ENCODE results near the gene LMO1.

LMO1 gene

DNA sequence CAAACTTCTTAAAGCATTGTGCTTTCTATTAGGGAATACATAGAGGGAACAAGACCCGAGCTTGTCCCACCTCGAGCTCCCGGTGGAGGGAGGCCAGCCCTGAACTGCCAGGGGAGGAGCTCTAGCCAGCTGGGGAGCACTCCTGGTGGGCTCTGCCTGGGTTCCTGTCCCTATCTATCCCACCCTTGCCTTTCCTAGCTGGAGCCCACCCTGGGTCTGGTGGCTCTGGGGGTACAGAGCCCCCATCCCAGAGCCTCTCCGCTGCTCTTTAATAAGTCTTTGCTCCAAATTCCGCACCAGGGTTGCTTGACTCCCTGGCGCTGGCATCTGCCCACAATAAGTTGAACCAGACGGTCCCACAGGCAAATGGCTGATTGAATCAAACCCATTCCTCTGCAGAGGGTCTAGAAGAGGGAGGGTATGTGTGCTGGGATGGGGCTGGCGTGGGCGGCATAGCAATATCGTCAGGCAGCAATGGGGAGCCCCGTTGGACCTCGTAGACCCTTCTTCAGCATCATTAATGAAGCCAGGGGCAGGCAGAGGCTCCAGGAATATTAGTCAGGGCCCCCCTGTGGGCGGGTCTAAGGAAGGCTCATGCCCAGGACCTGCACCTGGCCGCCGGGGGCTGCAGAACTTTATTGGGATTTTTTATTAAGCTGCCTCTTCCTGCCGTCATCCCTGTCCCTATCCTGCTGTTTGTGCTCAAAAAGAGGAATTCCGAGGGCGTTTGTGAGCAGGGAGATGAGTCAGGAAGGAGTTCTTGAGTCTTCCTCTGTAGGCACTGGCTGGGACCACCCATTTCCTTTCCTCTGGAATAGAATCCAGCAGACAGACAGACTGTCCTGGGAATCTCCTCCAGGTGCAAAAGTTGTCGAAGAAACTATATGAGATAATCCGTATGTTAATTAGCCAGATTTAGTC is 56.3 kb downstream of the LMO1 start:
- no peak for DNase-seq (ENCODE audit: low spot score)

DNA sequence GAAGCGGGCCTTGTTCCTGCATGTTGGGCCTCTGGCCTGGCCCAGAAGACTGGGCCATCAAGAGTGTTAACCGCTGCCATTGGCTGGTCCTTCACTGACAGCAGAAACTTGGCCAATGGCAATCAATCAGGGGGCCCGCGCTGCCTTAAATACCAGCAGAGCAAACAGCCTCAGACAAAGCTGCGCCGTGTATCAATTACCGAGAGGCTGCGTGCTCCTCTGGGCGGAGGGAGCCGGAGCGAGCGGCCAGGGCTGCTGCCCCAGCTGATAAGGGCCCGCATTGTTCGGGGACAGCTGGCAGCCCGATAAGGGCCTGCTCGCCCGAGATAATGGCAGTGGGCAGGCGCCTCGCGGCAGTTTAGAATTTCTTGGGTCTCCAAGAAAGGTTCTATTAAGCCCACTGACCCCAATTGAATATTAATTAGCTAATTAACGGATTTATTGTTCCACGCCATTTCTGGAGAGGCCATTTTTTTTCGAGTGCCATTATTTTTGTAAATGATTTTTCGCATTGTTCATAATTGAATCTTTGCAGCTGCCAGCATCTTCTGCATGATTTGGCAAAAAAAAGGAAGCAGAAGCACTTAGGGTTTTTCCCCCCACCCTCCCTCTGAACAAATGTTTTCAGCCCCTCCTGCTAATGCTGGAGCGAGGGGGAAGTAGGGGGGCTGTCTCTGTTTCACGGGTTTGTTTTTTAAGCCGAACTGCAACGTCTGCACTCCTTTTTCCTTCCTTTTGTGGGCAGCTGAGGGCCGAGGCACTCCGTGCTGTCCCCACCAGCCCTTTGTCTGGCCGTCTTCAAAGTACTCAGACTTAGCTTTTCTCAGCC is 57.2 kb downstream of the LMO1 start:
- no peak for DNase-seq (ENCODE audit: low spot score)

More for the DNA sequence above, 56.3 kb downstream of the LMO1 start:
- no peak for FAIRE-seq

DNA sequence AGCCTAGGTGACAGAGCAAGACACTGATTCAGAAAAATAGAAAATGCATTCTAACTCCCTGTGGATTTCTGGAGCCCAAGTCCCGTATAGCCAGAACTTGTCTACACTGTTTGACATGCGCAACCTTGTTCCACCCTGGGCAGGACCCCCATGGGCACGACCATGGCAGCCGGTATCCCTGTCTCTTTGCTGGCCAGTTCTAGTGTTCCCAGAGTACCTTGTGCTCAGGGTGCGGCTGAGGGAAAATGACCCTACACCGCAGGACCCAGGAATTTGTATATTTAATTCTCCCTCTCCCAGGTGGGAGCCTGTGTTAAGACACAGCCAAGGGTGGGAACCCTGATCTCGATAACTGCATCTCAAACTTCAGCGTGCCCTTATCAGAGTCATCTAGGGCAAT is 58.1 kb downstream of the LMO1 start:
- FAIRE-seq = no peak
- no peak for DNase-seq (ENCODE audit: low spot score)

More for the DNA sequence above, 57.2 kb downstream of the LMO1 start:
- no peak for FAIRE-seq

DNA sequence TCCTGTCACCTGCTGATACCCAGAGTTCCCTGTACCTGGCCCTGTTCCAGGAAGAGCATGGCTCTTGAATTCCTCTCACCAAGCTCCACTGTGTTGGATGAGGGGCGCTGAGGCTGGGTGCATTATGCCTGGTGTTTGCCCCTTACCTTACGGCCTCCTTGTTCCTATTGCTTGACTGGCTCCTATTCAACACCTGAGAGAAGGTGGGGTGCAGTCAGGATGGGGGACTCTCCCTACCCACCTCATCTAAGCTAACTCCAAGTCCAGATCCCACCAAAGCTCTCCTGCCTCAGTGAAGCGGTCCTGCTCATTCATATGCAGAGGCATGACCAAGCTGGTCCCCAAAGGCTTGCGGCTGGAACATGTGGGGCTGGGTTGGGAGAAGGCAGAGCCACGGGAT is 59.1 kb downstream of the LMO1 start:
- FAIRE-seq (no peak), DNase-seq (ENCODE audit: low spot score) (no peak)

DNA sequence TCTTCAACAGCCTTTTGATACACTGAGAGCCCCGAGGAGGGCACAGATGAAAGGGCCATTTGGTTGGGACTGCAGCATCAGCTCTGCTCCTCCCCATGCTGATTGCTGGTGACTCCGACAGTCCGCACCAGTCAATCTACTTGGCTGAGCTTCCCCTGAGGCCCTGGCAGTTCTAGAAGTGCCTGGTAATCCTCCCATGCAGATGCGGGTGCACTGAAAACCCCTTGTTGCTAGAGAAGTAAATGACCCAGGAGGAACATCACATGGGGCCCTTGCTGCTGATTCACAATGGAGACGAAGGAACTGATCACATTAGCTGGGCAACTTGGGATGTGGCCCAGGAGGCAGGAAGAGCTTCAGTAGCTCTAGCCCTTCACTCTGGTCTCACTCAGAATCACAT is 59.7 kb downstream of the LMO1 start:
- no peak for FAIRE-seq
- no peak for DNase-seq (ENCODE audit: low spot score)

DNA sequence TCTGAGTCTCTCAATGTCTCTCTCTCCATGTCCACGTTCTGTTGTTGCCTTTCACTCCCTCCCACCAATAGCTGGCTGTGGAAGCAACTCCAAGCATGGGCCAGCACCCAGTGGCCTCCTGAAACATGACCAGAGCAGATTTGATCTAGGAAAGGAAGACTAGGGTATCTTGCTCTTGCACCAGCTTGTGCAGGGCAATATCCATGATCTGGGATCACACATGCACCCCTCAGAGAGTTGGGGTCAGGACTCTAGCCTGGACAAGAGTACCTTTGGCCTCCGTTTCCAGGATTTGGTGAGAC is 60.3 kb downstream of the LMO1 start:
- FAIRE-seq (no peak), DNase-seq (ENCODE audit: low spot score) (no peak)

GRCh38 chr11:8202516-8203413 is 60.9 kb downstream of the LMO1 start:
- FAIRE-seq (no peak), DNase-seq (ENCODE audit: low spot score) (no peak)

- FAIRE-seq (no peak), DNase-seq (ENCODE audit: low spot score) (no peak)
Measured at GRCh38 chr11:8201644-8202365, 61.9 kb downstream of the LMO1 start.

DNA sequence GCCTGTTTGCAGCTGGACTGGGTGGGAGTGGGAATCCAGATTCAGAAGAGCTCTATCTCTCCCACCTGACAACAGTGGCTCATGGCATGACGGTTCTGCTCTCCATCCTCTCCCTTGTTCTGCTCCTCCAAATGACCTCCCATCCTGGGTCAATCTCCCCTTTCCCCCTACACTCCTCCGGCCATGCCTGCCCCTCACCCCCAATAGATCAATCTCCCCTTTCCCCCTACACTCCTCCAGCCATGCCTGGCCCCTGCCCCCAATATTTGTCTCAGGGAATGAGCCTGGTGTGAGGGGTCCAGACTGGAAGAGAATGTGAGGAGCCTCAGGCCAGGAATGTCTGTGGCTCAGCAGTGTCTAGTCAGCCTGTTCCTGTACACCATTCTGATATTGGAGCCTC is 64.0 kb downstream of the LMO1 start:
- FAIRE-seq (no peak), DNase-seq (ENCODE audit: low spot score) (no peak)

GRCh38 chr11:8196749-8197148 is 66.9 kb downstream of the LMO1 start:
- FAIRE-seq = no peak
- no peak for DNase-seq (ENCODE audit: low spot score)

DNA sequence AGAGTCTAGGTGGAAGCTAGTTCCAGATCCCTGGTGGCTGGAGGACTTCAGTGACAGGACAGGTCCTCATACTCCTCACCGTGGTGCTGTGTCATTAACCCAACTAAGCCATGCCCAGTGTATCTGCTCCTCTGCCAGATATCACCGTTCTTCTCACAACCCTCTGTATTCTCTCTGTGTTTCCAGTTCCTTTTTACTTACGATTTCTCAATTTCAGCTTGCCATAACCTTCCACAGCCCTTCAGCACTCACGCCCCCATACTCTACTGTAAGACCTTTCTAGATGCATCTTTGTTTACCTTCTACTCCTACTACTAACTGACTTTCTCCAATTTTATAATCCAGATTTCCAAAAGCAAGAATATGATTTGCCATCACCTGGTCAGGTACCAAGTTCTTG is 68.7 kb downstream of the LMO1 start:
- FAIRE-seq (no peak), DNase-seq (ENCODE audit: low spot score) (no peak)

- no peak for FAIRE-seq
- no peak for DNase-seq (ENCODE audit: low spot score)
Measured at GRCh38 chr11:8192896-8193209, 70.8 kb downstream of the LMO1 start.

DNA sequence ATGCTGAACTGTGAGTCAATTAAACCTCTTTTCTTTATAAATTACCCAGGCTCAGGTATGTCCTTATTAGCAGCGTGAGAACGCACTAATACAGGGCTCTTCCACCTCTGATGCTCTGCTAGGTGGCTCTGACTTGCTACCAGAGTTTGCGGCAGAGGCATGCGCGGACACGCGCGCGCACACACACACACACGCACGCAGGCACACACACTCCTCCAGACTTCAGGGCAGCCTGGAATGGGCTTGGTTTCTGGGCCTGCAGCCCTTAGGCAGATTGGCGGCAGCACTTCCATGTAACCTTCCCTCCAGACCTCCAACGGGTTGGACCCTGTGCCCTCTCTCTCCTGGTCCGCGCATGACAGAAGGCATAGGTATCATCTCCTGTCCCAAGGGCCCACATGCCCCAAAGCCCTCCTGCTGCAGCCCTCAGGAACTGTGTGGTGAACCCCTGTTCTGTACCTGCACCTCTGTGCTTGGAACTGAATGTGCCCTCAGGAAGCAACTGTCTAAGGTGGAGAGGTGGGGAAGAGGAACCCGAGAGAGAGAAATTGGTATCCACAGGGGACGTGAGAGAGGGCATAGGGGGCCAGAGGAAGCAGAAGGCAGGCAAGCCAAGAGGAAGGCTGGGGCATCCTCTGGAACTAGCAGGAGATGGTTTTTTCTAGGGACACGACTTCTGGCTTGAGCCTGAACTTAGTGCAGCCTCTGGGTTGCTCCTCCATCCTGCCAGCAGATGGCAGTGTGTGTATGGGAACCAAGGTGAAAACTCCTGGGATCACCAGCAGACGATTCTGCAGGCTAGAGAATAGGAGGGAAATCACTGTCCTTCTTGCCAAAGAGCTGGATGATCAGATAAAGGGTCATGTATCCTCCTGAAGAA is 71.4 kb downstream of the LMO1 start:
- FAIRE-seq (no peak), DNase-seq (ENCODE audit: low spot score) (peak; percentile 14)

DNA sequence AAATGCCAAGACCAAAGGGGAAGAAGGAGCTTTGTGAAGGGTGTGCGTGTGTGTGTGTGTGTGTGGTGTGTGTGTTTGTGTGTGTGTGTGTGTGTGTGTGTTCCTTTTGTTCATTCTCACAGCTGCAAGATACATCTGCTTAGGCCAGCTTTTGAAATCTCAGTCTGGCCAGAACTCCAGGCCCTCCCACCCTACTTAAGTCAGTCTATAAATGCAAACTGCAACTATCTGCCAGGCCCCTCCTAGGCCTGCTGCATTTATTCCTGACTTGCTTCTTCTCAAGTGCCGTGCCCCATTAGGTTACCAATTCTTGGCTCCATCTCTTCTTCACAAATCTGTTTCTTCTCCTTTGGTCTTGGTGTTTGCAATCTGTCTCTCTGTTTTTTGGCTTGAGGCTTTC is 73.2 kb downstream of the LMO1 start:
- FAIRE-seq = no peak
- no peak for DNase-seq (ENCODE audit: low spot score)

GRCh38 chr11:8186429-8186828 is 77.2 kb downstream of the LMO1 start:
- no peak for DNase-seq (ENCODE audit: low spot score)
- FAIRE-seq = no peak

DNA sequence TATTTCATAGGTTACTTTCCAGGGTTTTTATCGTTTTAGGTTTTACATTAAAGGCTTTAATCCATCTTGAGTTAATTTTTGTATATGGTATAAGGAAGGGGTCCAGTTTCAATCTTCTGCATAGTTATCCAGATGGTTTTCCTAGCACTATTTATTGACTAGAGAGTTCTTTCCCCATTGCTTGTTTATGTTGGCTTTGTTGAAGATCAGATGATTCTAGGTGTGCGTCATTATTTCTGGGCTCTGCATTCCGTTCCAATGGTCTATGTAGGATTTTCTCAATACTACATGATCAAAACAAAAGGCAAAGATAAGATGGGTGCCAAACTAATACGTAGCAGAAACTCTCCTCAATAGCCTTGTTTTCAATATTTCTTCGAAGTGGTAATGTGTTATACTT is 80.6 kb downstream of the LMO1 start:
- FAIRE-seq (no peak), DNase-seq (ENCODE audit: low spot score) (no peak)

DNA sequence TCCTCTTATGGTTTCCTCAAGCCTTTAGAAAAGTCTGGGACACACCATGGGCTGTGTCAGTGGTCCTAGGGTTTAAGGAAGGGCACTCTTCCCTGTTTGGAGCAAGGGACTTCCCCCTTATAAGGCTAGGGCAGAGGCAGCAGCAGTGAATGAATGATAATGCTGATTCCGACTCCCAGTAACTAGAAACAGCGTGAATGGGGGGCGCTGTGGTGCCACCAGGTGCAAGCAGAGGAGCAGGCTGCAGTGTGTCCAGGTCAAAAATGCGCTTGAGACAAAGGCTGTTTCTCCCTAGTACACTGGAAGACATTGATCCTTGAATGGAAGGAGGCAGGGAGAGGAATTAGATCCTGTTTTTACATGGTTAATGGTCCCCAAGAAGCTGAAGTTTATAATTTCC is 83.2 kb downstream of the LMO1 start:
- no peak for FAIRE-seq
- DNase-seq (ENCODE audit: low spot score) = no peak

- FAIRE-seq = no peak
- no peak for DNase-seq (ENCODE audit: low spot score)
Measured at GRCh38 chr11:8178297-8178696, 85.4 kb downstream of the LMO1 start.

DNA sequence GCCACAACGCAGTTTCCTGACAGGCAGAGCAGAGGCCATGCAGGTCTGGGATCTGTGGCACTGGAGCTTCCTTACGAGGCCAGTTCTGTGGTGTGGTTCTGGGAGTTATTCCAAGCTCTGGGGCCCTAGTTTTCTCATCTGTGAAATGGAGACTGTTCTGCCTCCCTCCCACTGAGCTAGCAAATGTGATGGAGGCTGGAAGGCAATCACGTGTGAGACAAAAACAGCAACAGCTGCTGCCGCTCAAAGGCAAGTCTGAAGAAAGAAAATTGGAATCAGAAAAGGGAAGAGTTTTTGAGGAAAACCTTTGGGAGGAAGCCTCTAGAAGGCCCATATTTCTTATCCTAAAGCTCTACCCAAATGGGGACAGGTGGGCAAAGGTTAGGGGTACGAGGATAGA is 86.5 kb downstream of the LMO1 start:
- DNase-seq (ENCODE audit: low spot score) (no peak), FAIRE-seq (no peak)

Measured in RCC 7860 (cell line).